NCI-H1930 (cell line): ENCODE data around the gene EXD3.
"Not testable (repeated sequence)": the region's sequence is repeated elsewhere in the genome, so short reads cannot be mapped to it uniquely, and the experiment has no call there.

Experiments used
- DNase-seq, 2 experiments: peaks; one replicate each; lab custom pipeline; 2025; lab: John Stamatoyannopoulos, UW

The EXD3 gene

GRCh38 chr9:137393176-137394150 lies 29.5 kb downstream of the EXD3 start:
- DNase-seq, result no peak

GRCh38 chr9:137392232-137393007 lies 30.5 kb downstream of the EXD3 start:
- no peak for DNase-seq

GRCh38 chr9:137391411-137391754 lies 31.6 kb downstream of the EXD3 start:
- DNase-seq, result no peak

GRCh38 chr9:137390553-137391410 lies 32.2 kb downstream of the EXD3 start:
- no peak for DNase-seq

GRCh38 chr9:137389428-137389746 lies 33.6 kb downstream of the EXD3 start:
- no peak for DNase-seq

GRCh38 chr9:137388589-137389427 lies 34.2 kb downstream of the EXD3 start:
- DNase-seq, result no peak

- no peak for DNase-seq
Measured at GRCh38 chr9:137387891-137388560, 34.9 kb downstream of the EXD3 start.

GRCh38 chr9:137387114-137387890 lies 35.7 kb downstream of the EXD3 start:
- no peak for DNase-seq

- not testable (repeated sequence) for DNase-seq
Measured at GRCh38 chr9:137386507-137387113, 36.4 kb downstream of the EXD3 start.

GRCh38 chr9:137385061-137385655 lies 37.8 kb downstream of the EXD3 start:
- no peak for DNase-seq

- no peak for DNase-seq
Measured at GRCh38 chr9:137383784-137384756, 38.9 kb downstream of the EXD3 start.

- DNase-seq, result no peak
Measured at GRCh38 chr9:137383081-137383783, 39.7 kb downstream of the EXD3 start.

- DNase-seq, result no peak
Measured at GRCh38 chr9:137382444-137383080, 40.4 kb downstream of the EXD3 start.

- no peak for DNase-seq
Measured at GRCh38 chr9:137381501-137382443, 41.2 kb downstream of the EXD3 start.

- no peak for DNase-seq
Measured at GRCh38 chr9:137380606-137381005, 42.4 kb downstream of the EXD3 start.

GRCh38 chr9:137380171-137380570 lies 42.8 kb downstream of the EXD3 start:
- DNase-seq, result no peak
